GM12878 (cell line): ENCODE measurements around the gene PTPMT1. TPM values are rescaled to one million over a fixed set of nuclear protein-coding genes. Genes with fewer than 3 reads are reported as not detected.

Experiments
- ATAC-seq: fragments of 200-7000 bp; cut with Tn5 transposase; 3 replicates; pipeline ENCODE4 v1.9.1; 2020; ENCODE audit warnings: mild to moderate bottlenecking, moderate library complexity
- BruUV-seq: library from RNA; stranded (reverse); fragments of 400-500 nt; replicated peaks from 2 replicates; lab custom pipeline; 2021; lab: Mats Ljungman, UMichigan
- CTCF ChIA-PET: fragments of 300-600 bp; sonication (Branson Sonifier 250); formaldehyde crosslinking; extraction: SDS; loops from one replicate; lab custom pipeline; 2021; ENCODE audit warnings: inconsistent platforms; lab: Yijun Ruan, JAX
- POLR2A ChIA-PET: fragments of 350-600 bp; formaldehyde crosslinking; extraction: SDS; loops from one replicate; lab custom pipeline; 2021; ENCODE audit warnings: inconsistent platforms; lab: Charles Lee
- RAD21 ChIA-PET: fragments of 300-600 bp; sonication (Branson Sonifier 250); formaldehyde crosslinking; loops from one replicate; lab custom pipeline; 2023; ENCODE audit warnings: antibody characterized with exemption; ENCODE audit not compliant: unreplicated experiment; lab: Charles Lee
- SMC1A ChIA-PET: fragments of 300-600 bp; sonication (Branson Sonifier 250); formaldehyde crosslinking; loops from one replicate; lab custom pipeline; 2023; ENCODE audit not compliant: unreplicated experiment, uncharacterized antibody; lab: Charles Lee
- DNase-seq: peaks from one replicate; pipeline ENCODE4 v3.0.0-alpha.2; 2011; ENCODE audit warnings: low read depth, low spot score
- FAIRE-seq: peaks from 3 replicates; lab custom pipeline; 2011; peaks lifted over from hg19 to GRCh38; lab: Jason Lieb, UNC
- H2AFZ ChIP-seq: 2 replicates; pipeline ENCODE4 v1.6.0; 2011; ENCODE audit warnings: low read depth, low read length, control low read depth; ENCODE audit not compliant: control insufficient read depth
- H3K27ac ChIP-seq: 2 replicates; pipeline ENCODE4 v1.5.1; 2011; ENCODE audit warnings: control low read depth; ENCODE audit not compliant: control insufficient read depth, insufficient read depth
- H3K27me3 ChIP-seq, 2 experiments: replicated peaks in 1 of 2; 2 replicates each; pipeline versions ENCODE4 v1.6.0 to v1.6.1; 2011; ENCODE audit warnings: low read length in 1 of 2; ENCODE audit not compliant: control insufficient read depth in 2 of 2, insufficient read depth in 2 of 2
- H3K36me3 ChIP-seq, 2 experiments: 2 replicates each; pipeline ENCODE4 v1.5.1; 2011; ENCODE audit warnings: low read length in 1 of 2; ENCODE audit not compliant: control insufficient read depth in 2 of 2, insufficient read depth in 2 of 2
- H3K4me1 ChIP-seq: 2 replicates; pipeline ENCODE4 v1.6.1; 2011; ENCODE audit warnings: mild to moderate bottlenecking, low read length, moderate library complexity, mixed read lengths; ENCODE audit not compliant: control insufficient read depth, insufficient read depth
- H3K4me2 ChIP-seq: 2 replicates; pipeline ENCODE4 v1.6.0; 2011; ENCODE audit warnings: control low read depth; ENCODE audit not compliant: control insufficient read depth, insufficient read depth
- H3K4me3 ChIP-seq: fragments of 200-600 bp; sonication (generic); 2 replicates; pipeline ENCODE4 v1.5.1; 2016
- H3K79me2 ChIP-seq: 2 replicates; pipeline ENCODE4 v1.6.0; 2011; ENCODE audit warnings: low read length; ENCODE audit not compliant: control insufficient read depth, insufficient read depth
- H3K9ac ChIP-seq: 2 replicates; pipeline ENCODE4 v1.8.0; 2011; ENCODE audit warnings: low read length, control low read depth, mixed read lengths; ENCODE audit not compliant: control insufficient read depth, insufficient read depth
- H3K9me3 ChIP-seq: replicated peaks from 3 replicates; pipeline ENCODE4 v1.5.1; 2011; ENCODE audit warnings: mild to moderate bottlenecking, low read length; ENCODE audit not compliant: control insufficient read depth, insufficient read depth
- H4K20me1 ChIP-seq: 2 replicates; pipeline ENCODE4 v1.6.0; 2011; ENCODE audit not compliant: control insufficient read depth, insufficient read depth
- ASH2L ChIP-seq: fragments of 300-600, 200-600 bp; sonication (generic); IDR thresholded peaks from 2 replicates; pipeline ENCODE4 v1.6.1; 2017; ENCODE audit warnings: low read depth, mild to moderate bottlenecking, borderline replicate concordance
- ATF2 ChIP-seq: IDR thresholded peaks from 2 replicates; pipeline ENCODE4 v1.6.1; 2012; ENCODE audit warnings: low read length, inconsistent platforms
- CEBPB ChIP-seq, 2 experiments: fragments of 150-350 bp in 1 of 2; IDR thresholded peaks; 2 replicates each; pipeline ENCODE4 v1.6.1; 2012 to 2014; ENCODE audit warnings: low read depth in 2 of 2, low read length in 2 of 2, borderline replicate concordance in 1 of 2, inconsistent platforms in 1 of 2
- HDAC2 ChIP-seq: fragments of 200-600 bp; sonication (generic); IDR thresholded peaks from 2 replicates; pipeline ENCODE4 v1.6.1; 2017
- KDM1A ChIP-seq: fragments of 200-600 bp; sonication (generic); IDR thresholded peaks from 2 replicates; pipeline ENCODE4 v1.6.1; 2016; ENCODE audit warnings: borderline replicate concordance
- NR2C1 ChIP-seq: fragments of 450-650 bp; IDR thresholded peaks from 2 replicates; pipeline ENCODE4 v1.6.1; 2017; ENCODE audit warnings: antibody characterized with exemption, mild to moderate bottlenecking, moderate library complexity
- PAX8 ChIP-seq: fragments of 450-650 bp; IDR thresholded peaks from 2 replicates; pipeline ENCODE4 v1.6.1; 2017; ENCODE audit warnings: mild to moderate bottlenecking, moderate library complexity
- PKNOX1 ChIP-seq: fragments of 450-650 bp; IDR thresholded peaks from 2 replicates; pipeline ENCODE4 v1.6.1; 2016; ENCODE audit warnings: mild to moderate bottlenecking
- RB1 ChIP-seq: fragments of 450-650 bp; formaldehyde crosslinking; IDR thresholded peaks from 2 replicates; pipeline ENCODE4 v1.6.1; 2017; ENCODE audit warnings: mild to moderate bottlenecking, borderline replicate concordance
- YY1 ChIP-seq: IDR thresholded peaks from 2 replicates; pipeline ENCODE4 v1.6.1; 2011; ENCODE audit warnings: low read depth, mild to moderate bottlenecking, low read length
- WGBS: methylation state at CpG from one replicate; pipeline ENCODE4 v1.1.6; 2016; ENCODE audit warnings: low lambda C conversion rate; ENCODE audit not compliant: insufficient replicate concordance, insufficient coverage; ENCODE audit errors: missing lambda C conversion rate; 5-methylcytosine and 5-hydroxymethylcytosine counted together
- in situ Hi-C: fragments of 300-500 bp; cut with MboI; formaldehyde crosslinking; loops from 9 replicates; pipeline ENCODE4 v1.14.3; 2018; ENCODE audit warnings: mixed read lengths
- intact Hi-C: fragments of 100-400 bp; cut with micrococcal nuclease; formaldehyde crosslinking; loops from one replicate; pipeline ENCODE4 v1.14.2; 2022; ENCODE audit not compliant: unreplicated experiment
- polyA plus RNA-seq, 11 experiments: library from polyadenylated mRNA; depleted of rRNA in 4 of 11; unstranded in 6 of 11; stranded (reverse) in 5 of 11; fragments of >200 nt; fragmentation: Nextera tagmentation in 4 of 11; fragmentation: Illumina TruSeq in 1 of 11; extraction: Ambion mirVana in 4 of 11; extraction: Trizol in 1 of 11; gene quantifications; 1 replicate in 1 of 11; 2 replicates in 10 of 11; pipeline versions ENCODE4 v1.2.1 to v1.2.3, GENCODE V29; 2011 to 2016; ENCODE audit warnings: inconsistent platforms in 2 of 11, missing spikeins in 2 of 11, low read depth in 1 of 11
- total RNA-seq, 4 experiments: library from RNA; depleted of rRNA in 3 of 4; stranded (reverse); fragments of >200 nt in 3 of 4; fragmentation: Illumina TruSeq in 1 of 4; extraction: Trizol in 1 of 4; gene quantifications; 2 replicates each; pipeline versions ENCODE4 v1.2.1 to v1.2.3, GENCODE V29; 2013 to 2021
- TF ChIP-seq, protein P1 (sequence below): fragments of 450-650 bp; IDR thresholded peaks from 2 replicates; pipeline ENCODE4 v1.6.1; 2017; ENCODE audit warnings: borderline replicate concordance

Gene PTPMT1
- total and polyA plus RNA-seq, 10 of the 15 experiments (the other 5 are each of a cell fraction or from before 2014, with no cell fraction given) = 12.0 to 116 (median 58.2) TPM

- intact Hi-C loops = no loop called here
- peaks cover 7% of the 10 kb centered on the region for H3K4me1 ChIP-seq
- no peak for TF ChIP-seq KDM1A
- WGBS = 97% methylated on average over 81 of the region's 122 CpGs
- no peaks in the 10 kb centered on the region for H3K79me2 ChIP-seq
- ATAC-seq = no peak
- no peak for FAIRE-seq
- ChIA-PET POLR2A (no interaction called here), SMC1A (no interaction called here), CTCF (interaction anchor here (1.6 kb wide), 1 partner anchor 27 kb away, joined by 4 read pairs; no protein-coding TSS in a partner anchor), RAD21 (no interaction called here)
- no TSS peak for BruUV-seq
- no peak overlapping the region for H3K4me3 ChIP-seq
- no peak overlapping the region for H2AFZ ChIP-seq
- H3K36me3 ChIP-seq = no peaks in the 10 kb centered on the region; a peak in 1 of 4 replicates
- H4K20me1 ChIP-seq = no peaks in the 10 kb centered on the region
- no peak overlapping the region for H3K27ac ChIP-seq
- no peak overlapping the region for H3K4me2 ChIP-seq
- no peak for DNase-seq
- H3K9ac ChIP-seq = no peak overlapping the region
- H3K27me3 ChIP-seq = peaks cover 3 to 23% of the 10 kb centered on the region in 2 experiments
- H3K9me3 ChIP-seq = no peaks in the 10 kb centered on the region
- in situ Hi-C loops = no loop called here
Observed at GRCh38 chr11:47589977-47590861, 24.8 kb downstream of the PTPMT1 start.

DNA sequence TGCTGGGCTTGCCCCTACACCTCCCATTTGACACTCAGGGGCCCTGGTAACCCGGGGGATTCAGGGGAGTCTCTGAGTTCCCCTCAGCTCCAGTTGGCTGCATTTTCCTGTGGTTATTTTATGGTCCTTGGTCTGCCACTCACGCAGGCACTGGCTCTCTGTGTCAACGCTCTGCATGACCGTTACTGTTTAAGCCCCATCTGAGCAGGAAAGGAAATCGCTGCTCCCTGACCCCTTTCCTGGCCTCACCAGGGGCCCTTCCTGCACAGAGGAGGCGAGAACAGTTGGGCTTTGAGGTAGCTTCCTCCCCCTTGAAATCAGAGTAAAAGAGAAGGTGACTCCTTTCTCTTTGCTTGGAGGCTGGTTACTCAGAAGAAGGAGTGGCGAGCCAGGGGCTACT, 26.4 kb downstream of the PTPMT1 start:
- DNase-seq (no peak), ATAC-seq (peak; percentile 23), FAIRE-seq (no peak)
- peaks cover 7% of the 10 kb centered on the region for H3K4me1 ChIP-seq
- no peak overlapping the region for H3K4me3 ChIP-seq
- SMC1A ChIA-PET = interaction anchor here (0.9 to 1.2 kb wide), 2 partner anchors 13 to 14 kb away, joined by 4 read pairs; partner anchors contain the start of genes KBTBD4 and NDUFS3
- CTCF ChIA-PET = interaction anchor here (0.7 to 1.6 kb wide), 3 partner anchors 20 to 38 kb away, joined by 3 to 4 read pairs (median 4); no protein-coding TSS in a partner anchor
- intact Hi-C loops (no loop called here), in situ Hi-C loops (no loop called here)
- no peaks in the 10 kb centered on the region for H4K20me1 ChIP-seq
- POLR2A ChIA-PET = interaction anchor here (0.6 kb wide), 1 partner anchor 359 kb away, joined by 6 read pairs; no protein-coding TSS in a partner anchor
- no peaks in the 10 kb centered on the region for H3K79me2 ChIP-seq
- H3K9ac ChIP-seq = no peak overlapping the region
- WGBS = 15% methylated on average over 7 of the region's 7 CpGs
- no peaks in the 10 kb centered on the region for H3K9me3 ChIP-seq
- peaks cover 3 to 23% of the 10 kb centered on the region in 2 experiments for H3K27me3 ChIP-seq
- peak overlapping the region; percentile 55 for H3K4me2 ChIP-seq
- BruUV-seq = no TSS peak
- H2AFZ ChIP-seq = peak overlapping the region; percentile 77
- RAD21 ChIA-PET = no interaction called here
- H3K27ac ChIP-seq = no peak overlapping the region
- H3K36me3 ChIP-seq = no peaks in the 10 kb centered on the region
- TF ChIP-seq, protein P1, sequence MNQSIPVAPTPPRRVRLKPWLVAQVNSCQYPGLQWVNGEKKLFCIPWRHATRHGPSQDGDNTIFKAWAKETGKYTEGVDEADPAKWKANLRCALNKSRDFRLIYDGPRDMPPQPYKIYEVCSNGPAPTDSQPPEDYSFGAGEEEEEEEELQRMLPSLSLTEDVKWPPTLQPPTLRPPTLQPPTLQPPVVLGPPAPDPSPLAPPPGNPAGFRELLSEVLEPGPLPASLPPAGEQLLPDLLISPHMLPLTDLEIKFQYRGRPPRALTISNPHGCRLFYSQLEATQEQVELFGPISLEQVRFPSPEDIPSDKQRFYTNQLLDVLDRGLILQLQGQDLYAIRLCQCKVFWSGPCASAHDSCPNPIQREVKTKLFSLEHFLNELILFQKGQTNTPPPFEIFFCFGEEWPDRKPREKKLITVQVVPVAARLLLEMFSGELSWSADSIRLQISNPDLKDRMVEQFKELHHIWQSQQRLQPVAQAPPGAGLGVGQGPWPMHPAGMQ = no peak
- TF ChIP-seq PKNOX1 (peak; percentile 70), CEBPB (IDR thresholded peaks at IDR 0.05; ENCODE audit: borderline replicate concordance in 1 of 2, low read depth in 2 of 2, low read length in 2 of 2) (no peak), RB1 (no peak), PAX8 (no peak), HDAC2 (no peak), YY1 (no peak), NR2C1 (no peak), ATF2 (no peak), ASH2L (no peak)
